Prostate gland (tissue), 2 donors: ENCODE results near the gene MT1H.

Source experiments
- CTCF ChIP-seq, 4 experiments: fragments of 200-600 bp in 2 of 4; fragments of 450-650 bp in 2 of 4; sonication (generic) in 2 of 4; IDR thresholded peaks; 1 replicate in 3 of 4; 2 replicates in 1 of 4; pipeline ENCODE4 v1.5.1; 2016 to 2019; ENCODE audit warnings: antibody characterized with exemption in 4 of 4, mild to moderate bottlenecking in 2 of 4, moderate library complexity in 2 of 4
- POLR2A ChIP-seq: fragments of 450-650 bp; IDR thresholded peaks from one replicate; pipeline ENCODE4 v1.6.1; 2016; ENCODE audit warnings: antibody characterized with exemption, mild to moderate bottlenecking
- POLR2AphosphoS5 ChIP-seq: sonication (generic); formaldehyde crosslinking; IDR thresholded peaks from one replicate; pipeline ENCODE4 v1.6.1; 2017; ENCODE audit warnings: antibody characterized with exemption

DNA sequence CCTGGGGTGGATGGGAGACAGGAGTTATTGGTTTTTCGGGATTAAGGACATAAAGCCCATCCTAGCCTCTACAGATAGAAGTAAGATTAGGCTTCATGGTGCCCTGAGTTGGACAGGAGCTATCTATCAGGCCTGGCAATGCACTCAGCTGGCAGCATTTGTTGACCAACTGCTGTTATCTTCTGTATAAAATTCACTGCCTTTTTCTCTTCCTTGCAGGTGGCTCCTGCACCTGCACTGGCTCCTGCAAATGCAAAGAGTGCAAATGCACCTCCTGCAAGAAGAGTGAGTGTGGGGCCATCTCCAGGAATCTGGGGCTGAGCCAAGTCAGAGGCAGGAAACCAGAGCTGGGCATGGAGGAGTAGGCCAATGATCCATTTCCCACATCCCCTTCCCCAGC, 30.6 kb upstream of the MT1H start:
- TF ChIP-seq POLR2AphosphoS5 (no peak), POLR2A (no peak), CTCF (IDR thresholded peaks at IDR 0.05) (no peak)
